Spleen (tissue), 7 donors: ENCODE measurements around the gene ATP11C.

Experiments
- POLR2A ChIP-seq, 3 donors: fragments of 450-650 bp; IDR thresholded peaks; one replicate each; pipeline ENCODE4 v1.5.1; 2017; ENCODE audit warnings: antibody characterized with exemption in 3 of 3, mild to moderate bottlenecking in 1 of 3
- POLR2AphosphoS5 ChIP-seq, 3 donors: sonication (generic); formaldehyde crosslinking; IDR thresholded peaks; one replicate each; pipeline ENCODE4 v1.5.1; 2017; ENCODE audit warnings: antibody characterized with exemption in 3 of 3
- TF ChIP-seq, protein P1 (sequence below), 11 experiments: fragments of 200-600 bp in 7 of 11; fragments of 450-650 bp in 4 of 11; sonication (generic) in 4 of 11; IDR thresholded peaks in 8 of 11; conservative IDR thresholded peaks in 3 of 11; 1 replicate in 7 of 11; 2 replicates in 4 of 11; pipeline versions ENCODE4 v1.4.0 to v1.8.0; 2016 to 2021; ENCODE audit warnings: antibody characterized with exemption in 11 of 11, inconsistent platforms in 4 of 11, mild to moderate bottlenecking in 1 of 11
- donor health status: DM: no; HTN: no; CAD: no; lungs with moderate emphysema.
- donor health status: DM: no; HTN: no; CAD: no.
- donor health status: DM: no; HTN: no; CAD: no.

DNA sequence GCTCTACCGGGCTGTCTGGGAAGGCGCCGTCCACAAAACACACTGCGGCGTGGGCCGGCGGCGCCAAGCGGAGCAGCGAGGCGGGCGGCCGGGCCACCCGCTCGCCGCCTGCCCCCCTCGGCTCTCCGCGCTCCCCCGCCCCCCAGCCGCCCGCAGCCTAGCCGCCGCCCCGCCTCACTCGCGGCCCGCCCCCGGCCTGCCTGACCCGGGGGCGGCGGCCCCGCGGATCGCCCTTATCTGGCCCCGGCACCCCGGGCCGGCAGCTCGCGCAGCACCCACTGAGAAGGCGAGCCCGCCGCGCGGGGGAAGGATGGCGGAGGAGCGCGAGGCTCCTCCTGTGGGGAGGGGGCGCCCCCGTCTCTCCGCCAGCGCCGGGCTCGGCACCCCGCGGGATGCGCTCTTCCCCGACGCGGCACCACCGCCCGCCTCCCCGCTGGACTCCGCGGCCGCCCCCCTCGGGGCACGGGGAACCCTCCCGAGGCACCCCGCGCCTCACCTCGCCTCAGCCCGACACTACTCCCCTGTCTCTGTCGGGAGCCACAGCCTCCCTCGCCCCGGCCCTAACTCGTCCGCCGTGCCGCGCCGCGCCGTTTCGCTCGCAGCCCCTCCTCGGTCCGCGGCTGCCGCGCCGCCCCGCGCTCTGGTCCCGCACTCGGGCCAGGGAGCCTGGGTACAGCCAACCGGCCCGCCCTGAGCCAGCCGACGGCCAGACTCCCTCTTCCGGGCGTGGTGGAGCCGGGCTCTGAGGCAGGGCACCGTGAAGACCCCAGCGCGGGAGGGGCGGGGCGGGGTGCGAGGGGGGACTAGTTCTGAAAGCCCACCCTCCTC, 566 bp downstream of the ATP11C start:
- TF ChIP-seq, protein P1, sequence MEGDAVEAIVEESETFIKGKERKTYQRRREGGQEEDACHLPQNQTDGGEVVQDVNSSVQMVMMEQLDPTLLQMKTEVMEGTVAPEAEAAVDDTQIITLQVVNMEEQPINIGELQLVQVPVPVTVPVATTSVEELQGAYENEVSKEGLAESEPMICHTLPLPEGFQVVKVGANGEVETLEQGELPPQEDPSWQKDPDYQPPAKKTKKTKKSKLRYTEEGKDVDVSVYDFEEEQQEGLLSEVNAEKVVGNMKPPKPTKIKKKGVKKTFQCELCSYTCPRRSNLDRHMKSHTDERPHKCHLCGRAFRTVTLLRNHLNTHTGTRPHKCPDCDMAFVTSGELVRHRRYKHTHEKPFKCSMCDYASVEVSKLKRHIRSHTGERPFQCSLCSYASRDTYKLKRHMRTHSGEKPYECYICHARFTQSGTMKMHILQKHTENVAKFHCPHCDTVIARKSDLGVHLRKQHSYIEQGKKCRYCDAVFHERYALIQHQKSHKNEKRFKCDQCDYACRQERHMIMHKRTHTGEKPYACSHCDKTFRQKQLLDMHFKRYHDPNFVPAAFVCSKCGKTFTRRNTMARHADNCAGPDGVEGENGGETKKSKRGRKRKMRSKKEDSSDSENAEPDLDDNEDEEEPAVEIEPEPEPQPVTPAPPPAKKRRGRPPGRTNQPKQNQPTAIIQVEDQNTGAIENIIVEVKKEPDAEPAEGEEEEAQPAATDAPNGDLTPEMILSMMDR (IDR thresholded peaks at IDR 0.05 in 8 of 11, conservative IDR thresholded peaks at IDR 0.05 in 3 of 11): no peak
- peak in 1 of 3 donors; percentile 7 for TF ChIP-seq POLR2AphosphoS5 (IDR thresholded peaks at IDR 0.05)
- TF ChIP-seq POLR2A (IDR thresholded peaks at IDR 0.05): no peak
